H9 (cell line): ENCODE results near the gene BAIAP2L1. TPM values are rescaled to one million over a fixed set of nuclear protein-coding genes. Genes with fewer than 3 reads are reported as not detected.

Experiments
- DNase-seq: peaks from one replicate; pipeline ENCODE4 v3.0.0-alpha.2; 2017
- H2AFZ ChIP-seq: one replicate; pipeline ENCODE4 v1.6.1; 2013; ENCODE audit warnings: mild to moderate bottlenecking, low read length, control low read depth, moderate library complexity
- H2AK5ac ChIP-seq: 2 replicates; pipeline ENCODE4 v1.6.1; 2013; ENCODE audit warnings: low read length, control low read depth, mixed read lengths; ENCODE audit not compliant: insufficient read length
- H2BK120ac ChIP-seq: one replicate; pipeline ENCODE4 v1.6.1; 2013; ENCODE audit warnings: low read depth, mild to moderate bottlenecking, low read length, control low read depth, inconsistent platforms; ENCODE audit not compliant: poor library complexity, severe bottlenecking
- H2BK12ac ChIP-seq: 2 replicates; pipeline ENCODE4 v1.6.1; 2013; ENCODE audit warnings: low read length, control low read depth, mixed read lengths, low read depth; ENCODE audit not compliant: insufficient read length
- H2BK15ac ChIP-seq: 2 replicates; pipeline ENCODE4 v1.6.1; 2013; ENCODE audit warnings: low read depth, low read length, control low read depth
- H2BK20ac ChIP-seq: one replicate; pipeline ENCODE4 v1.6.1; 2013; ENCODE audit warnings: low read depth, mild to moderate bottlenecking, low read length, control low read depth, inconsistent platforms; ENCODE audit not compliant: poor library complexity, severe bottlenecking
- H2BK5ac ChIP-seq: 2 replicates; pipeline ENCODE4 v1.6.1; 2013; ENCODE audit warnings: low read length, control low read depth, mixed read lengths; ENCODE audit not compliant: insufficient read length
- H3K14ac ChIP-seq: 2 replicates; pipeline ENCODE4 v1.6.1; 2013; ENCODE audit warnings: low read length, control low read depth; ENCODE audit not compliant: insufficient read depth
- H3K18ac ChIP-seq: 2 replicates; pipeline ENCODE4 v1.6.1; 2013; ENCODE audit warnings: low read depth, mild to moderate bottlenecking, mixed read lengths, low read length, control low read depth; ENCODE audit not compliant: insufficient read length
- H3K23ac ChIP-seq: 2 replicates; pipeline ENCODE4 v1.6.1; 2013; ENCODE audit warnings: low read length, control low read depth, mixed read lengths, low read depth; ENCODE audit not compliant: insufficient read length
- H3K23me2 ChIP-seq: 2 replicates; pipeline ENCODE4 v1.6.1; 2013; ENCODE audit warnings: low read depth, mild to moderate bottlenecking, mixed read lengths, low read length, control low read depth; ENCODE audit not compliant: insufficient read length, poor library complexity, severe bottlenecking
- H3K27ac ChIP-seq: 2 replicates; pipeline ENCODE4 v1.5.1; 2013; ENCODE audit warnings: low read length, control low read depth, mixed read lengths, low read depth; ENCODE audit not compliant: insufficient read length
- H3K27me3 ChIP-seq: 2 replicates; pipeline ENCODE4 v1.6.1; 2013; ENCODE audit warnings: low read length, control low read depth, inconsistent platforms; ENCODE audit not compliant: insufficient read depth
- H3K4ac ChIP-seq: 2 replicates; pipeline ENCODE4 v1.6.1; 2013; ENCODE audit warnings: low read depth, mild to moderate bottlenecking, control low read depth, inconsistent platforms, low read length, moderate library complexity
- H3K4me1 ChIP-seq: 2 replicates; pipeline ENCODE4 v1.6.1; 2013; ENCODE audit warnings: low read length, control low read depth, inconsistent platforms; ENCODE audit not compliant: insufficient read depth
- H3K4me2 ChIP-seq: 2 replicates; pipeline ENCODE4 v1.6.1; 2013; ENCODE audit warnings: low read length, control low read depth, mixed read lengths; ENCODE audit not compliant: insufficient read length, insufficient read depth
- H3K56ac ChIP-seq: 2 replicates; pipeline ENCODE4 v1.6.1; 2013; ENCODE audit warnings: low read depth, mild to moderate bottlenecking, mixed read lengths, low read length, control low read depth; ENCODE audit not compliant: insufficient read length
- H3K79me1 ChIP-seq: 2 replicates; pipeline ENCODE4 v1.6.1; 2013; ENCODE audit warnings: low read depth, mild to moderate bottlenecking, moderate library complexity, low read length, control low read depth, inconsistent platforms; ENCODE audit not compliant: insufficient read depth, poor library complexity, severe bottlenecking
- H3K79me2 ChIP-seq: 2 replicates; pipeline ENCODE4 v1.6.1; 2013; ENCODE audit warnings: low read length, control low read depth, inconsistent platforms; ENCODE audit not compliant: insufficient read depth
- H3K9ac ChIP-seq: 2 replicates; pipeline ENCODE4 v1.6.1; 2013; ENCODE audit warnings: low read length, control low read depth, mixed read lengths; ENCODE audit not compliant: insufficient read length; ENCODE audit errors: extremely low read depth
- H3K9me3 ChIP-seq: one replicate; pipeline ENCODE4 v1.6.1; 2013; ENCODE audit warnings: low read depth, low read length, inconsistent platforms; ENCODE audit not compliant: control insufficient read depth
- H3T11ph ChIP-seq: one replicate; pipeline ENCODE4 v1.6.1; 2013; ENCODE audit warnings: mild to moderate bottlenecking, low read length, control low read depth, inconsistent platforms
- H4K20me1 ChIP-seq: one replicate; pipeline ENCODE4 v1.6.1; 2013; ENCODE audit not compliant: control insufficient read depth, insufficient read length, insufficient read depth
- H4K5ac ChIP-seq: 2 replicates; pipeline ENCODE4 v1.6.1; 2013; ENCODE audit warnings: low read depth, mild to moderate bottlenecking, mixed read lengths, low read length, control low read depth; ENCODE audit not compliant: insufficient read length
- H4K8ac ChIP-seq: replicated peaks from 2 replicates; pipeline ENCODE4 v1.6.1; 2013; ENCODE audit warnings: low read length, control low read depth, mixed read lengths, low read depth; ENCODE audit not compliant: insufficient read length
- H4K91ac ChIP-seq: 2 replicates; pipeline ENCODE4 v1.6.1; 2013; ENCODE audit warnings: low read depth, mild to moderate bottlenecking, moderate library complexity, mixed read lengths, low read length, control low read depth; ENCODE audit not compliant: insufficient read length
- H3K27ac Mint-ChIP-seq, 3 experiments: 2 replicates in 2 of 3; 3 replicates in 1 of 3; pipeline ENCODE4 v1.8.0; 2020 to 2021; ENCODE audit warnings: mixed read lengths in 3 of 3, mild to moderate bottlenecking in 1 of 3, moderate library complexity in 1 of 3
- H3K27me3 Mint-ChIP-seq: 2 replicates; pipeline ENCODE4 v1.8.0; 2021; ENCODE audit warnings: low read depth, mild to moderate bottlenecking, moderate library complexity, mixed read lengths
- H3K36me3 Mint-ChIP-seq, 3 experiments: 2 replicates in 2 of 3; 3 replicates in 1 of 3; pipeline ENCODE4 v1.8.0; 2020 to 2021; ENCODE audit warnings: low read depth in 3 of 3, mixed read lengths in 3 of 3; ENCODE audit not compliant: insufficient read depth in 1 of 3
- H3K4me1 Mint-ChIP-seq, 2 experiments: 2 replicates each; pipeline ENCODE4 v1.8.0; 2020; ENCODE audit warnings: mixed read lengths in 2 of 2
- H3K4me3 Mint-ChIP-seq, 2 experiments: 2 replicates in 1 of 2; 3 replicates in 1 of 2; pipeline ENCODE4 v1.8.0; 2020 to 2021; ENCODE audit warnings: mild to moderate bottlenecking in 2 of 2, mixed read lengths in 2 of 2, moderate library complexity in 1 of 2
- H3K9me3 Mint-ChIP-seq, 2 experiments: 2 replicates in 1 of 2; 3 replicates in 1 of 2; pipeline ENCODE4 v1.8.0; 2020; ENCODE audit warnings: mild to moderate bottlenecking in 2 of 2, mixed read lengths in 2 of 2, moderate library complexity in 1 of 2
- WGBS: extraction: QIAGEN DNeasy Blood & Tissue Kit; methylation state at CpG from one replicate; pipeline ENCODE4 v1.1.7; 2013; ENCODE audit warnings: missing lambda C conversion rate, low lambda C conversion rate, mixed read lengths; ENCODE audit not compliant: insufficient read length; ENCODE audit errors: extremely low coverage; 5-methylcytosine and 5-hydroxymethylcytosine counted together
- total RNA-seq: library from RNA; stranded (reverse); gene quantifications from 2 replicates; pipeline ENCODE4 v1.2.1, GENCODE V29; 2021
- TF ChIP-seq, protein P1 (sequence below): fragments of 200-600 bp; sonication (generic); conservative IDR thresholded peaks from 3 replicates; pipeline ENCODE4 v1.8.0; 2021; ENCODE audit warnings: antibody characterized with exemption, mild to moderate bottlenecking

Gene BAIAP2L1
- total RNA-seq, 1 experiment from 2014 or later, result 25.9 TPM

DNA sequence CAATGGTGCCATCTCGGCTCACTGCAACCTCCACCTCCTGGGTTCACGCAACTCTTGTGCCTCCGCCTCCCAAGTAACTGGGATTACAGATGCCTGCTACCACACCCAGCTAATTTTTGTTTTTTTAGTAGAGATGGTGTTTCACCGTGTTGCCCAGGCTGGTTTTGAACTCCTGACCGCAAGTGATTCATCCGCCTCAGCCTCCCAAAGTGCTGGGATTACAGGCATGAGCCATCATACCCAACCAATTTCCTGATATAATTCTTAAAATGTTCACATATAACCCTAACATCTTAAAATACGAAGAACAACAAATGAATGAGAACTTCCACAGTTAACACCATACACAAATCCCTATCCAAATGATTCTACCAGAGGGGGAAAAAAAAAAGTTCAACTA is 31.2 kb downstream of the BAIAP2L1 start:
- peak overlapping the region in 1 of 3 experiments; percentile 59; a peak in 1 of 7 replicates for H3K27ac Mint-ChIP-seq

More for the DNA sequence above, 31.2 kb downstream of the BAIAP2L1 start:
- H3K14ac ChIP-seq, result no peak overlapping the region
- no peaks in the 10 kb centered on the region for H3K27me3 ChIP-seq
- H3K4me1 ChIP-seq, result no peaks in the 10 kb centered on the region
- no peak overlapping the region for H3K4ac ChIP-seq
- Mint-ChIP-seq H3K4me1 (peaks cover 7 to 11% of the 10 kb centered on the region in 2 experiments; a peak in 3 of 4 replicates), H3K27me3 (peaks cover 2% of the 10 kb centered on the region), H3K36me3 (peaks cover 10 to 26% (median 13%) of the 10 kb centered on the region in 3 experiments; a peak in 6 of 7 replicates), H3K9me3 (no peaks in the 10 kb centered on the region), H3K4me3 (no peak overlapping the region)
- no peak overlapping the region for H4K5ac ChIP-seq
- no peaks in the 10 kb centered on the region; the same call in 1 of the 2 replicates for H3K79me2 ChIP-seq
- no peak overlapping the region for H4K91ac ChIP-seq
- no peak overlapping the region for H3T11ph ChIP-seq
- no peak overlapping the region for H3K9ac ChIP-seq
- H2BK15ac ChIP-seq, result no peak overlapping the region
- no peaks in the 10 kb centered on the region for H3K23me2 ChIP-seq
- no CpG with 5 or more reads among the region's 7 CpGs for WGBS
- no peaks in the 10 kb centered on the region for H3K79me1 ChIP-seq
- no peaks in the 10 kb centered on the region for H4K20me1 ChIP-seq
- no peak overlapping the region for H3K4me2 ChIP-seq
- H2BK5ac ChIP-seq, result no peak overlapping the region
- H3K23ac ChIP-seq, result no peak overlapping the region
- no peak overlapping the region for H3K56ac ChIP-seq
- no peak overlapping the region for H4K8ac ChIP-seq
- H3K27ac ChIP-seq, result no peak overlapping the region
- H2BK12ac ChIP-seq, result no peak overlapping the region
- H3K18ac ChIP-seq, result no peak overlapping the region
- no peak overlapping the region for H2AFZ ChIP-seq
- H2AK5ac ChIP-seq, result no peak overlapping the region
- no peak overlapping the region for H2BK20ac ChIP-seq
- no peak overlapping the region for H2BK120ac ChIP-seq
- no peaks in the 10 kb centered on the region for H3K9me3 ChIP-seq
- no peak for DNase-seq
- TF ChIP-seq, protein P1, sequence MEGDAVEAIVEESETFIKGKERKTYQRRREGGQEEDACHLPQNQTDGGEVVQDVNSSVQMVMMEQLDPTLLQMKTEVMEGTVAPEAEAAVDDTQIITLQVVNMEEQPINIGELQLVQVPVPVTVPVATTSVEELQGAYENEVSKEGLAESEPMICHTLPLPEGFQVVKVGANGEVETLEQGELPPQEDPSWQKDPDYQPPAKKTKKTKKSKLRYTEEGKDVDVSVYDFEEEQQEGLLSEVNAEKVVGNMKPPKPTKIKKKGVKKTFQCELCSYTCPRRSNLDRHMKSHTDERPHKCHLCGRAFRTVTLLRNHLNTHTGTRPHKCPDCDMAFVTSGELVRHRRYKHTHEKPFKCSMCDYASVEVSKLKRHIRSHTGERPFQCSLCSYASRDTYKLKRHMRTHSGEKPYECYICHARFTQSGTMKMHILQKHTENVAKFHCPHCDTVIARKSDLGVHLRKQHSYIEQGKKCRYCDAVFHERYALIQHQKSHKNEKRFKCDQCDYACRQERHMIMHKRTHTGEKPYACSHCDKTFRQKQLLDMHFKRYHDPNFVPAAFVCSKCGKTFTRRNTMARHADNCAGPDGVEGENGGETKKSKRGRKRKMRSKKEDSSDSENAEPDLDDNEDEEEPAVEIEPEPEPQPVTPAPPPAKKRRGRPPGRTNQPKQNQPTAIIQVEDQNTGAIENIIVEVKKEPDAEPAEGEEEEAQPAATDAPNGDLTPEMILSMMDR, result no peak
